HT-29 (cell line): ENCODE measurements around the gene ZNF536. TPM values are rescaled to one million over a fixed set of nuclear protein-coding genes. Genes with fewer than 3 reads are reported as not detected.

Experiments
- DNase-seq: peaks from one replicate; pipeline ENCODE4 v3.0.0-alpha.2; 2015; ENCODE audit warnings: low spot score
- total RNA-seq: library from RNA; depleted of rRNA; stranded (reverse); fragments of >200 nt; shearing (Covaris generic); gene quantifications from 2 replicates; pipeline ENCODE4 v1.2.3, GENCODE V29; 2014

Gene ZNF536
- total RNA-seq, 1 experiment from 2014 or later, result not detected

DNA sequence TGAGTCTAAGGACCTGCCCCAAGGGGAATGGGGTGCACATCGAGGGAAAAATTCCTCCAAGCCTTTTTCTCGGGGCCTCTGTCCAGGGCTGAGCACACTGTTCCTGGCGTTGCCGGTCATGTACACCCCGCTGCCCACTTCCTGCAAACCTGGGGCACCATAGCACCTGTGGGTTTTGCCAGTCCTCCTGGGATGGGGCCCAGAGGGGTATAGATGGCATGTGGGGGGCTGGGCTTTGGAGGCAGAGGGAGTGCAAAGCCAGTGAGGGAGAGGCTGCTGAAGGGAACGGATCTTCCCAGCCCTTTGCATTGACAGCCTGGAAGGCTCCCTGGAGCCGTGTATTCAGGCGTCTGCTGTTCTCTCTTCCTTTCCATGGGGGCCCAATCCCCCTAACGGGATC, 187.3 kb downstream of the ZNF536 start:
- DNase-seq, result no peak

GRCh38 chr19:30562981-30563380, 190.8 kb downstream of the ZNF536 start:
- DNase-seq, result no peak

- DNase-seq, result no peak
Measured at GRCh38 chr19:30563691-30564090, 191.5 kb downstream of the ZNF536 start.

DNA sequence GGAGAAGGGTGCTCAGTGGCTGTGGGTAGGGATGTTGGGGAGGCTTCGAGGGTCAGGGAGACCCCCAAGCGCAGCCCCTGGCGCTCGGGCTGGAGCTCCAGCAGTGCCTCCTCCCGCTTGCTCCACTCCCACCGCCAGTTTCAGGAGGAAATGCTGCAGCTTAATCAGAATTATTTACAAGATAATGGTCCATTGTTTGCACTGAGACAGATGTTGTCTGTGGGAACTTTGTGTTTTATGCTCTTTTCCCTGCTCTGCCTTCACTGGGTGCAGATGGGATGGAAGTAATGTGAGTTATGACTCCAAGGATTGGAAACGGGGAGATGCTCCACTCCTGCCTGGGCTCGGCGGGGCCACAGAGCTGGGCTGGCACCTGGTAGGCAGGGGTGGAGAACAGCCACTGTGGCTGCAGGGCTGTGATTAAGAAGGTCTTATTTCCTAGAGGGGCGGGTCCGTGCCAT, 192.4 kb downstream of the ZNF536 start:
- DNase-seq, result no peak

DNA sequence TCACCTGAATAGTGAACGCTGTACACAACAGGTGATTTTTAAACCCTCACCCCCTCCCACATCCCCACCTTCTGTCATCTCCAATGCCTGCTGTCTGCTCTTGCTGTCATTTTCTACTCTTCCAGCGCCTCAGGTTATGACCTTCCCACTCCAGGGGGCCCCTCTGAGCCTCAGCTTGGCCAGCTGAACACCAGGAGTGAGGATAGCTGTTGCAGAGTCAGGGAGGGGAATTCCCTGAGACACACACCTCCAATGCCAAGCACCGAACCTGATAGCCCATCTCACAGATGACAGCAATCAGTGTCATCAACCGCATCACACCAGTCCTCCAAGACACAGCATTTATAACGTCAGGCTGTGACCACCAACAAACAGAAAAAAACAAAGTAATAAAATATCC, 193.5 kb downstream of the ZNF536 start:
- no peak for DNase-seq

- no peak for DNase-seq
Measured at GRCh38 chr19:30566681-30567420, 194.7 kb downstream of the ZNF536 start.

GRCh38 chr19:30567536-30568232, 195.5 kb downstream of the ZNF536 start:
- DNase-seq, result no peak

- no peak for DNase-seq
Measured at GRCh38 chr19:30570194-30570593, 198.0 kb downstream of the ZNF536 start.

- DNase-seq, result no peak
Measured at GRCh38 chr19:30577551-30578105, 205.4 kb downstream of the ZNF536 start.

GRCh38 chr19:30579419-30579818, 207.2 kb downstream of the ZNF536 start:
- no peak for DNase-seq

DNA sequence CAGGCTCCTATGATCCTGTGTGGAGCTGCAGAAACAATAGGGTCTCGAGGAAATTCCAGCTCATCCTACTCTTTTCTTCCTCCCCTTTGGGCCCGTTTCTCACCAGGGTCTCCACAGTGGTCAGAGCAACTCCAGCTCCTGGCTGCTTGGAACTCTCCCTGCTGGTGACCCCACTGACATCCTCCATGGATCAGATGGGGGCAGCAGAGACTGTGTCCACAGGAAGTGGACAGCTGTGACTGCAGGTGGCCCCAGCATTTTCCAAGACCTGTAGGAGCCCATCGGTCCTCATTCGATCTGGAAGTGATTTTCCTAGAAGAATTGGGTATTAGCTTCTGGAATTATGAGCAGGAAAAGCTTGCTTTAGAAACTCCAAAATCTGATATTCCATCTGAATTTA, 208.5 kb downstream of the ZNF536 start:
- DNase-seq, result no peak

GRCh38 chr19:30584090-30584489, 211.9 kb downstream of the ZNF536 start:
- DNase-seq, result no peak

- DNase-seq, result no peak
Measured at GRCh38 chr19:30587869-30588268, 215.7 kb downstream of the ZNF536 start.

DNA sequence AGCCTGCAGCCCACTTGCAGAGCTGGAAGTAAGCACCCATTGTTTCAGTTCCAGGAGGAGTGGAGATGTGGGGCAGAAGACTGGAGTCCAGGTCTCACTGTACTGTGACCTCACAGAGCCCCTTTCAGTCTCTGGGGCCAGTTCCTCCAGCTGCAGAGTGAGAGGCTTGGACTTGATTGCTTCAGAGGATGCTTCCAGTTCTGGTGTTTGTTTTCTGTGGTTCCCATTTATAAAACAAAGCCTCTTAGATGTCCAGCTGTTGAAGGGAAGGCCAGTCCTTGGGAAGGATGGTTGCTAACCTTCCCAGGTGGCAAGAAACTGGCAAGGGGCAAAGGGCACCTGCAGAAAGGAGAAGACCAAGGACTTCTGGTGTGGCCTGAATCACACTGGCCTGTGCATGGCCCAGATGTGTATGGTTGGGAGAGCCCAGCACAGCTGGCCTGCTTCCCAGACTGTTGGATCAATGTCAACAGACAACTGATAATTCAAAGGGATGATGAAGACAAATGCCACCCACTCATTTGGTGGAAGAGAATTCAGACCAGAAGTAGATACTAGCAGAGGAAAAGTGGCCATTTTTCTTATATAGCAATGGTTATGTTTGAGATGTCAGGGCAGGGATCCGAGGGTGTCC, 218.5 kb downstream of the ZNF536 start:
- DNase-seq, result no peak

GRCh38 chr19:30593356-30593755, 221.2 kb downstream of the ZNF536 start:
- no peak for DNase-seq

DNA sequence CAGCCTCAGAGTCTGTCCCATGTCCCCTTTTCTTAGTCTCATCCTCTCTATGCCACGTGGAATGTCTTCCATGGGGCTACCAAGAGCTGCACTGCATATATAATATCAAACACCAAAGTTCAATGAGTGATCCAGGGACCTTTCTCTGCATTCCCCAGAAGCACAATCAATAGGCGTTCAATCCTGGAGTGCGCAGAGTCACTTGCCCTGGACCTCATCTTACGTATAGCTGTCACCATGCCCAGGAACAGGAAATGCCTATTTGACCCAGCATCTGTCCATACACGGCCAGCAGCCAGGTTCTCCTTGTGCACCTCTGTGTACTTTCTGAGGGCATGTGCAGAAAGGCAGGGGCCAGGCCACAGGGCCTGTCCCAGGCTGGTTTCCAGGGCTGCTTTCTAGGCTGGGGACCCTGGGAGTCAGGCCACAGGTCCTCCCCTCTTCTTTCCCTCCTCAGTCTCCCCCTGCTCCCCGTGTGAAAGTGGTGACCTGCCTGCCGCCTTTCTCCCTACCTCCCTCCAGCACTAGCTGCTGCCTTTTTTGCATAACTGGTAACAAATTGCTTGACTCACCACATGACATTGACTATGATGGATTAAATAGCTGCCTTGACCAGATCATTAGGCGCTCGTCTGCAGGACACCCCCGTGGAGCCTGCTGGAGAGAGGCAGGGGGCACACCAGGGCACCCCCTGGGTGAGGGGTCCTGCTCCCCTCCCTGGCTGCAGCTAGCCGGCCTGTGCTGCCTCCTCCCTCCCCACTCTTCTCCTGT, 222.0 kb downstream of the ZNF536 start:
- no peak for DNase-seq

- no peak for DNase-seq
Measured at GRCh38 chr19:30596268-30596667, 224.1 kb downstream of the ZNF536 start.

DNA sequence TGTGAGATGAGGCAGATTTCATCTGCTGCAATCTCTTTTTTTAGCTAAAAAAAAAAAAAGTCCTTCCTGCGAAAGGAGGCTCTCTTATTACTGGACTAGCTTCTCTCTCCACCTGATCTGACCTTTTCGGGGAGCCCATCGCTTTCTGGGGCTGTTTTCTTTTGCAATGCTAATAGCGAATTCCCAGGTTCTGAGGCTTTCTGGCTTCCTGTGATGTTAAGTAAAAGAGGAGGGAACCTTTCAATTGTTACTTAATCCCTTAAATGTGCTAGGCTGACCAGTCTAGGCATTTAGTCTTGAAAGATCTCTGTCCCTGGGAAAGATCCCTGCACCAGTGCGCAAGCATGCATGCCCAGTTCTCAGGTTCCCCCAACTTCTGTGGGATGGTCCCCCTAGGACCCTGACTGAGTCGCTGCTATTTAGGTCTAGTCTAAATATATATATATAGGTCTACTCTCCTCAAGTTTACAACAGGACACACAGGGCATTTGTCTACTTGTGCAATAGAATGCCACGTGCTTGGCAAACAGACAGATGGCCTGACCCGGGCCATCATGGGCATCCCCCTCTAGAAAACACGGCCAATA, 224.7 kb downstream of the ZNF536 start:
- no peak for DNase-seq

DNA sequence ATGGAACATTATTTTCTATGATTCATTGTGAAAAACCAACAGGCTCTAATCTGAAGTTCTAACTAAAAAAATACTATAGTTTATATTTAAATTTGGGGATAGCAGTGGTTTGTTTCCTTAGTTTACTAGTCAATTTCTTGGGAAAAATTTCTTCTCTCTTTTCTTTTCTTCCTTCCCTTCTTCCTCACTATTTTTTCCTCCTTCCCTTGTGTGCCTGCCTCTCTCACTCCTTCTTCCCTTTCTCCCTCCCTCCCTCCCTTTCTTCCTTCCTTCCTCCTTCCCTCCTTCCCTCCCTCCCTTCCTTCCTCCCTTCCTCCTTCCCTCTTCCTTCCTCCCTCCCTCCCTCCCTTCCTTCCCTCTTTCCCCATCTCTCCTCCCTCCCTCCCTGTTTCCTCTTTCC, 226.5 kb downstream of the ZNF536 start:
- no peak for DNase-seq

DNA sequence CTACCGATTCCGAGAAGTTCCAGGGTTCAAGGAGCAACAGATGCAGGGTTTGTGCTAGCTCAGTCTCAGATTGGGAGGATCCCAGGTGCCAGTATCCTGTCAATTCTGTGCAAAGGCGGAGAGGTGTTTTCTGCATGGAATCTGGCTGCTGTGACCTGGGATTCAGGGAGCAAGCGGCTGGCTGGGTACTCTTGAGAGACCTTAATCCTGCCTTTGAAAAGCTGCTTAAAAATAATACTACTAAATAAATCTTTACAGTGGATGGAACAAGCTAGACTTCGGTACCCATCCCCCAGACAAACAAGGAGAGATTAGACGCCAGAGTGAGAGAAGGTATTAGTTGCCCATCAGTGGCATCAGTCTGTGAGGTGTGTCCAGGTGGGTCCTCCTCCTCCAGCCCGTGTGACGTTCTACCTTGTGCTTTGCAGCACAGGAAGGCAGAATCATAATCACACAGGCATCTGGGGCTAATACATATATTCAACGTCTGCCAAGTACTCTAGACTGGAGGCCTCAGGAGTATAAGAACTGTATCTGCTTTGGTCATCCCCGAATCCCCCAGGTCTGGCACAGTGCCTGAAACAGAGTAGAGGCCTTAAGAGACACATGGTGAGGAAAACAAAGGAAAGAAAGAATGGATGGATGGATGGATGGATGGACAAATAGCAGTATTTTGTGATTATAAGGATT, 230.6 kb downstream of the ZNF536 start:
- no peak for DNase-seq

GRCh38 chr19:30604657-30605056, 232.5 kb downstream of the ZNF536 start:
- no peak for DNase-seq
